GM18861 (cell line): ENCODE results near the gene NAV2.

Source experiments
- ATAC-seq: cut with Tn5 transposase; IDR thresholded peaks from one replicate; pipeline ENCODE4 v1.9.1; 2021; ENCODE audit not compliant: unreplicated experiment

NAV2 gene

DNA sequence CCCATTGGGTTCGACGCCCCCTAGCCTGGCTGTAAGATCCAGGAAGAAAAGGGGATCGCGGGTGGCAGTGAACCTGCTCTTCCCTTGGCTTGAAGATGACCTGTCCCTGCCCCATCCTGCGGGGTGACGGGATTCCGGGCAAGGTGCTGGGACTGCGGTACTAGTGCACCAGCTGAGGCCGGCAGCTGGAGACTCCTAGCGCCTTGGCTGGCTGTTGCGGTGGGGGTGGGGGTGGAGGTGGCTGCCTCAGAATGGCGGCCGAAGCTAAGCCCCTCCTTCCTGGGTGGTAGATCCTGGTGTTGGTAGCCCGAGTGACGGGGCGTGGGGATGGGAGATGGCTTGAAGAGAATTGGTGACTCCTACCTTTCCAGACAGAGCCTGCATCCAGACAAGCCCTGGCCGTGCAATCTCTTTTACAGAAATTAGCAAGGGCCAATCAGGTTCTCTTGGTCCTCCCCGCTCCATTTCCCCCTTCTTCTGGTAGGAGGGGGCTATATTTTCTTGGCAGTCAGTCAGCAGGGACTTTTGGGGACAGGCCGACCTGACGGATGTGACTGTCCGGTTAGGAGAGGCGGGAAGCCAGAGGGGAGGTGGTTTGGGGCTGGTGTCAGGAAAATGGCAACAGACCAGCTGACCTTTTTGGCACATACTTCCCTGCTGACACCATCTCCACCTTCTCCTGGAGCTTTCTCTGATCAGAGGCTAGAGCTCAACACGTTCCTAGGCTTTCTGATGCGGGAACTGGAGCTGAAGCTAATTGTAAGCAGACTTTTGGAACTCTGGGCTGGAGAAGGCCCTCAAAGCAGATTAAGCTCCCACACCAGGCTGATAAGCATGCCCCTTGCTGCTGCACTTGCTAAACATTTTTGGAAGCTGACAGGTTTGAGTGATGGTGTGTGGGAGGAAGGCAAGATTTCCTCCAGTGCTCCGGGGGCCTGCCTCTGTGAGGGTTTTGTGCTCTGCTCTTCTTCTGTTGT is 2.0 kb downstream of the NAV2 start:
- no peak for ATAC-seq

DNA sequence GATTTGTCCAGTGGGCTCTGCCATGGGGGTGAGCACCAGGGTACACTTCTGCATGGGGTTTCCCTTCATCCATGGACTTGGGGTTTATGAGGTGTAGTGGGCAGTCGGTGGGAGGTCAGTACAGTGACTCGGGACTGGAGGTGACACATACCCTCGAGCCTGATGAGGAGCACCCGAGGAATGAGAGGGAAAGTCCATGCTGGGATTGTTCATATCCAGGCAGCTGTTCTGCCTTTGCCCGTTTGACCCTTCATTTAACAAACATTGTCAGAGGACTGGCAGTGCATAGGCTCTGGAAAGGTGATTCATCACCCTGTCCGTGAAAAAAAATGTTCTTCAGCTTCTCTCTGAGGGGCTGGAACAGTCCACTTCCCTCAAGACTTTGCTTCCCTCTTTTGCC is 2.7 kb downstream of the NAV2 start:
- ATAC-seq = no peak

DNA sequence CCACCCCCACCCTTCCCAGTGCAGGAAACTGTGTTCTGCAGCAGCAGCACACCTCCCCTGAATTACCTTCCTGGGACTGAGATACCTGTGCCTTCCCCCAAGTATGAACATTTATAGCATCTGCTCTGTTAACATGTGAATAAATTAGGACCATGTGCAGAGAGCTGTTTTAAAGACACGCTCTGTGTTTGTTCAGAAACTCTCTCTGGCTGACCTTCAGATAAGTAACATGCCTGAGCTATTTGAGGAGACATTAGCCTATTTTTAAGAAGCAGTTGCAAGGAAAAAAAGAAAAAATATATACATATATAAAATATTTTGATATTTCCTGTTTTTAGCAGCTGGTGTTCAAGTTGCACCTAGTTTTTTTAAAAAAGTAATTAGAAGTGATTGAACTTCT is 5.4 kb downstream of the NAV2 start:
- ATAC-seq = no peak

DNA sequence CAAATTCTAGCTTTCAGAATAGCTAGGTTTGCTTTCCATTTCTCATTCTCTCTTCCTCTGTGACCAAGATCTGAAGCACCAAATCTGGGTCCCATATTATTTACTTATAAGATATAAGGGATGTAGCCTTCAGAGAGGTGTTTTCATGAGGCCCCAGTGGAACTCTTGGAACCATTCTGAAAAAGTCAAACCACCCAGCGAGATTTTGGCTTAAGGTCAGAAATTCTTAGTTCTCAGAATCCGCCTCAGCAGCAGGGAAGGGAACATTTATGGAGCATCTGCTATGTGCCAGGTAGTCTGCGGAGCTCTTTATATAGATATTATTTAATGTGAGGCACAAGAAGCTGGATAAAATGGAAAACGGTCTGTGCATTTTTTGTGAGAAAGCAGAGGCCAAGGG is 6.3 kb downstream of the NAV2 start:
- no peak for ATAC-seq

DNA sequence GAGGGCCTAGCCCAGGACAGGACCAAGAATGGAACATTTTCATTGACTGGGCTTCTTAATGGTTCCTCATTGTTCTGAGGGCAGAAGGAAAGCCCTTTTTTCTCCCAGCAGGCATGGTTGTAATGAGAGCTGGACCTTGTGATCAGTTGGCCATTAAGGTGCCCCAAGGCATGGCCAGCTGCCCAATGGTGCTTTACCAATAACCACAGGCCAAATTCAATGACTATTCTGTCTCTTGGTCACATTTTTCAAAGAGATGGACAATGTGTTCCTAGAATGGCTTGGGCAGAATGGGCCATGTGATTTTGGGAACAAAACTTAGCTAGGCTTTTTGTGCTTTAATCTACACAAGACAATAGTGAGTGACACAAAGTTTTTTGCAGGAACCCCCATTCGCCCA is 7.3 kb downstream of the NAV2 start:
- no peak for ATAC-seq

DNA sequence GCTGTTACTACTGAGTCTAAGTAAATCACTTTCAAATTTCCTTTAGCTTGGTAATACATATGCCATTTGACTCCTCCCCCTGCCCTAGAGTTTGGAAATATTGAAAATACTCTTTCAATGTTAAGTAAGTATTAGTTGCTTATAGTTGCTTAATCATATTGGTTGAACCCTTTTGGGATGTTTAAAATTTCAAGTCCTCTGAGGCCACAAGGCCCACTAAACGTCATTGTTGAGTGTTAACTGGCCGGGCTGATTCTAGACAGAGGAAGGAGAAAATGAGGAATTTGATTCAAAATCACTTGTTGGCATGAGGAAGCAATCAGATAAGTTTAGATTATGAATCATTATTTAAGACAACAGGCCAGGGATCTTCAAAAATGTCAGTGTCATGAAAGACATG is 8.5 kb downstream of the NAV2 start:
- ATAC-seq = no peak

DNA sequence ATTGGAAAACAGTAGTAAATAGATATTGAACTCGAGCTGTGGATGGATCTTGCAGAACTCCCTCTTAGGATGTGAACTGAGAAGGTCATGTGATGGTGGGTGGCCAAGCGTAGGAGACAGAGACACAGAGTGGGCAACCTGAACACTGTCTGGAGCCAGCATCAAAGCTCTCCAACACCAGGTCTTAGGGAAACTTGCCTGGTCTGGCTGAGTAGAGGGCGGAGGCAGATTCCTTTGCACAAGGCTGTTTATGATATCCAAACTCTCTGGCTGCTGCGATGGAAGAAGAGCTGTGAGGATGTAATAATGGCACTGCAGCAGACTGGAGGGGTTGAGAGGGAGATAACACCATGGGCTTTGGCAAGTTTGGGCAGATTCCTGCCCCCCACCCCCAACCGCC is 10.1 kb downstream of the NAV2 start:
- ATAC-seq = no peak

DNA sequence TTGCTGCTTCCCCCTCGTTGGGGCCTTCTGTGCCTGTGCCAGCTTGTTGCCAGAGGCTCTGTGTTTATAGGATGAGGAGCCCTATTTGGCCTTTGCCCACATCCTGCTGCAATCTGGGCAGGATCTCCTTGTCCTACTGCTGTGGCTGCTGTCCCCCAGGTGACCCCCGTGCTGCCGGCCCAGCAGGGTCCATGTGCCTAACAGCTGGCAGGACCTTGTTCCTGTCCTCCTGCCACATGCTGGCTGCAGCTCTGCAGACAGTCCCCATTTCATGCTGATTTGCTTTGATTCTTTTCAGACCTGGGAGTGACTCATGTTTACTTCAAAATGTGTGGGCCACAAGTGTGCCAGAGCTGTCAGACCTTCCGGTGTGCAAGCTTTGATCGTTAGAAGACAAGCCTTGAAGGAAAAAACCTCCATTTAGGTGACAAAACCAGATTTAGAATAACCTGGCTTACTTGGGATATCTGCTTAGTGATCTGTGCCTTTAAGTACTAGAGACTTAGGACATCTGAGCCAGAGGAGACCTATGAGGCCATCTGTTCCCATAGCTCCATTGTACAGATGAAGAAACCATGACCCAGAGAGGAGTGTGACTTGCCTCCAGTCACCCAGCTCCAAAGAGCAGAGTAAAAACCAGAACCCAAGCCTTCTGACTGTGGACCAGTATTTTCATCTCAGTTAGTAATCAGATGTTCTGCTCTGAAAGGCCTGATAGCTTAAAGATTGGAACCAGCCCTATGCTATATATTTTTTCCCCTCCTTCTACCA is 11.1 kb downstream of the NAV2 start:
- ATAC-seq = no peak

DNA sequence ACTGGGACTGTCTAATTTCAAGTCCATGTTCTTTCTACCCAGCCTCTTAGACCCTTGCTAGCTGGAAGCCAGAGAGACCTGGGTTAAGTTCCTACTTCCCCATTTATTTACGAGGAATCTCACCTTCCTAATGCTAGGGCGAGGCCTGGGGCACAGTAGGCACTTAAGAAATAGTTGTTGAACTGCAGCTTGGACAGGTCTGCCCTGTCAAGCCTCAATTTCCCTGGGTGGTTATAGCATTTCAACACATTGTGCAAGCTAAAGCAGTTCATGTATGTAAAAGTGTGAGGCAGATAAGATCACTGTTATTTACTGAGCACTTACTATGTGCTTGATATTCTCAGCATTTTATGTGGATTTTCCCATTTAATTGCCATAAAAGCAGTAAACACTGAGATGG is 12.1 kb downstream of the NAV2 start:
- no peak for ATAC-seq

DNA sequence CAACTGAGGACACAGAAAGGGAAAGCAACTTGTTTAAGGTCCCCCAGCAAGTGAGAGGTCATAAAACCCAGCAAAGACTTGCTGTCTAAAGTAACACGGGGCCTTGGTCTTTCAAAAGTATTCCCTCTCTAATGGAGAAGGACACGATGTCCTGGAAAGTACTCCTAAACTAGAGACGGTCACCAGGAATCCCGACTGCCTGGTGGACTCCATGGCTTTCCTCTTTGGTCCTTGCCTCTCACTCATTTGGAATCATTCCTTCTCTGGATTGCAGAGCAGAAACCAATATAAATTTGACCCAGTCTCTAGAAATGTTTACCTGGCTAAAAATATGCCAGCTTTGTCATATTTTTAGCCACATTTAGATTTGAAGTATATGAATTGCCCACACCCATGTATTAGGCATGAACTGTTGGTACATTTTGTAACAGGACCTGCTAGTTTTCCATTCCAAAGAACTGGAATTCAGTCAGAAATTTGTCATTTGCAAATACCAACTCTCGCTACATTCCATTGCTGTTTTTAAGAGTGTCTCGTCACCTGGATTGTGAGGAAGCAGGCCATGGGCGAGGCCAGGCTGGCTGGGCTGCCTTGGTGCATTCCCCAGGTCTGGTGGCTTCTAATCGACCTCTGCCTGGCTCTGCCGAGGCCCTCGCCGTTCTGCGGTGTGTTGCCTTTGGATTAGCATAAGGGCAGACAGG is 12.9 kb downstream of the NAV2 start:
- no peak for ATAC-seq

DNA sequence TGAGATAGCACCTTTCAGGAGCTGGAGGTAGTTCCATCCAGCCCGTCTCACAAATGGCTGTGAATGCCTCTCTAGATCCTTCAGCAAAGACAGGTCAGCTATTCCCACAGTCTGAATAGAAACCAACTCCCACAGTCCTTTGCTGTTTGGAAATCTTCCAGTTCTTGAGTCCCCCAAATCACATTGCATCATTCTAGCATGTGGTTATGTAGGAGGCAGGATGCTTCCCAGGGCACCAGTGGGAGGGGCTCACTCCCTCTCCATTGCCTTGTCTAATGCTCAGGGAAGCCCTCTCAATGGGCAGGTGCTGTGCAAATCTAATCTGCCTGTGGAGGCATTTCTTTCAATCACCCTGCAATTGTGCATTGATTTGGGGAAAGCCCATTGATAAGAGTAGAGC is 14.6 kb downstream of the NAV2 start:
- ATAC-seq = no peak

DNA sequence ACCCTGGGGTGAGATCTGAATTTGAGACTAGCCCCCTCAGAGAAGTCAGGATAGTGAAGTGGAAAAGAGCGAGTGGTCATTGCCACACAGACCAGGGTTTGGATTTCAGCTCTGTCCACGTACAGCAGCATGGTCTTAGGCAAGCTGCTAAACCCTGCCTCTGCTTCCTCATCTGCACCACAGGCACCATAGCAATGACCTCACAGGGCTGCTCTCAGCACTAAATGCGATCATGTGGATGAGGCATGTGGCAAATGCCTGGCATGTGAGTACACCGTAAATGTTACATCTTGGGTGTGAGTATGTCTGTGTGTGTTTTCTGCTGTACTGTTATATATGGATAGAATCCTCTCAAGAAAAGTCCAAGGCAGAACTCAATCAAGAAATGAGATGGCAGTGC is 15.8 kb downstream of the NAV2 start:
- ATAC-seq = no peak

DNA sequence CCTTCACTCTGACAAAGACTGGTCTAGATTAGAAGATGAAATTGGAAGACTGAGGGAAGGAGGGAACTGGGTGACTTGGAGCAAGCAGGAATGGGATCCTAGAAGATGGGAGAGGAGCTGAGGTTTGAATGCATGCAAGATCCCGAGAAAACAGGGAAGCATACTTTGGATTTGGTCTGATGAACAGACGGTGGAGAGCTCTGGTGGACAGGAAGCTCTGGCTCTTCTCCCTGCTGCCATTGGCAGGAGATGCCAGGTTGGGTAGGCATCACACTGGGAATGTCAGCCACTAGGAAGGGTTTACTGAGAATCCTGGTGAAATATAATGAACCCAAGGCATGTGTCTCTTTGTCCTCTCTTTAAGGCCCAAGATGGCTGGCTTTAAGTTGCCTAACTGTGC is 16.5 kb downstream of the NAV2 start:
- no peak for ATAC-seq

DNA sequence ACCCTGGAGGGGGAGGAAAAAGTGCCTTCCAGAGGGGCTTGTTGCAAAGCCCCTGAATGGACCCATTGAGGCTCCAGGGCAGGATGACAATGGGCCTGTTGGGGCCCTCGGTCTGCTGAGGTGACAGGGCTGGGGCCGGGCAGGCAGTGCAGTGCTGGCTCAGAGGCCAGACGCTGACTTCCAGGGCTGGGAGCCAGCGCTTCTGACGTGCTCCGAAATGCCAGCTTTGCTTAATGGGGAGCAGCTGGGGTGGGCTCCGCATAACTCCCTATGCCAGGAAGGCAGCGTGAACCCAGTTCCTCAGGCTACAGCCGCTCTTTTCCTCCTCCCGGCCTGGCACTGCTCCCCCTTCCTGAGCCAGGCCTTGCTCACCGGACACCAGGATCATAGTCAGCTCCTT is 17.7 kb downstream of the NAV2 start:
- no peak for ATAC-seq

DNA sequence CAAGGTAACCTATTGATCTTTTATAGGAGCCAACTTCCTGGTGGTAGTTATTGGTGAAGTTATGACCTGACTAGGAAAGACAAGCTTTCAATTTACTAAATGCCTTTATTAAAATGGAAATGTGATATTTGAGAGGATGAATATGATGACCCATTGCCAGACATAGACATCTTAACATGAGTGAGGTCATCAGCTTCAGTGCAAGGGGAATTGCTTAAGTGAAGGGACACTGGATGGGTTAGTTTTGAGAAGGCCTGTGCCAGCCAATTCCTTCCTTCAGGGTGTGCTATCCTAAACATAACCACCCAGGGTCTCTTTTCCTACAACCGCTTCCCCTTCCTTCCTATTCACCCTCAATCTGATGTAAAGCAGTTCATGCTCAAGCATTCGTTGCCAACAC is 21.5 kb downstream of the NAV2 start:
- ATAC-seq = no peak

DNA sequence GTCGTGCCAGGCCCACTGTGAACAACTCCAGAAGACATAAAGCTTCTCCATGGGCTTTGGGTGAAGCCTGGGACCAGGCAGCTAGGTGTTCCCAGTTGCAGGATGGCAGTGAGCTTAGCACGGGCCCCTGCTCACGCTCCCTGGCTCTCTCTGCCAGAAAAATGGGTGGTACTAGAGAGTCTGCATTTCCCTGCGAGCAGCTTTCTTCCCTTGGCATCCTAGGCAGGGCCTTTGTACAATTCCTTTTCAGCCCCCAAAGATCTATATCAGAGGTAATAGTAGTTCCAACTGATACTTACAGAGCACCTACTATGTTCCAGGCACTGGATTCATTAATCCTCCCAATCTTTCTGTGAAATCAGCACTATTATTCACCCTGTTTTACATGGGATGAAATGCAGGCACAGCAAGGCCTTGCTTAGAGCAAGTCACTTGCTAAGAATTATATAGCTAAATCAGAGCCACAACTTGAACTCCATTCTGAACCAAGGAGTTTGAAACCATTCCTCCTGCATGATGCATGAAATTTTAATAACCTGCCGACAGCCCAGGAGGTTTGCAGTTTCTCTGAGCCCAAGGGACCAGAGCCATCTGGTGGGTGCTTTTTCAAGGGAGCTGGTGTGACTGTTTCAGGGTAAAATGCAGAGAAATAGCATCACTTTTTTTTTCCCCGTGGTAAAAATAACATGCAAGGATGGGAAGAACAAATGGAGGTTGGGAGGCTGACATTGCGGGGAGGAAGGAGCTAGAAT is 22.7 kb downstream of the NAV2 start:
- ATAC-seq = no peak

DNA sequence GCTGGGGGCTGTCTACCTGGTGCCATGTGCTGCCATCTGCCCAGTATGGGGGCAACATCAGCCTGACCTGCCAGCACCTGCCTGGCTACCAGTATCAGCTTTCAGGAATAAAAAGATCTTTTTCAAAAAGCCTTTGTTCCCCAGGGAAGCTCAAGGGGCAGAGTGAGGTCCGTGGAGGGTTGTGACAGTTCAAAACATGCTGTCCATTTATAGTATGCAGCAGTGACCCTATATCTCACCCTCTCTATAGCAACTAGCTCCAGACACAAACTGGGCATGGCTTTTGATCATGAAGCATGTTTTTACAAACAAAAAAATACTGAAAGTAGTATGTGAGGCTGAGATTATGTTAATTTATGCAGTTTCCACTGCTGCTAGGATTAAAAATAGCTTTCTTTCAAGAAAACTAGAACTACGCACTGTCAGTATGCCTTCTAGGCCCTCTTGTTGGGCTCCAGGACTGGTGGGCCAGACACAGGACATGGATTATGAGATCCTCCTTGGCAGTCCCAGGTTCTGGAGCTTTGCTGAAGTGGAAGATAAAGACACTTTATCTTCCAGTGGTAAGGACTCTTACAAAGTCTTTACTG is 23.4 kb downstream of the NAV2 start:
- no peak for ATAC-seq

DNA sequence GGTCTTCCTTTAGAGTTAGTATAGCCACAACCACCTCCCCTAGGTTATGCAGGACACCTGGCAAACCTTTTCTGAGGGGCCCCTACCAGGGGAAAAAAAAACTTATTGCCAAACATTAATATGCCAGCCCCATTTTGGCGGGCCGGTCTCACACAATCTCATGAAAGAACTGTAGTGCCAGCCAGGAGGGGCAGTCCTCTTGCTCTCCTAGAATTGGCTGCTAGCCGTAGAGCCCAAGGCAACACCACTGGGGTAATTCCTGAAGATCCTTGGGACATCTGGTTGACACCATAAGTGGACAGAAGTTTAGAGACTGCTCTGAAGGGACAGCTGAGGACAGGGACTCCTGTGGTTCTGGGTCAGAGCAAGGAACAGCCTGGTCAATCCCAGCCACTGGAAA is 24.2 kb downstream of the NAV2 start:
- no peak for ATAC-seq

DNA sequence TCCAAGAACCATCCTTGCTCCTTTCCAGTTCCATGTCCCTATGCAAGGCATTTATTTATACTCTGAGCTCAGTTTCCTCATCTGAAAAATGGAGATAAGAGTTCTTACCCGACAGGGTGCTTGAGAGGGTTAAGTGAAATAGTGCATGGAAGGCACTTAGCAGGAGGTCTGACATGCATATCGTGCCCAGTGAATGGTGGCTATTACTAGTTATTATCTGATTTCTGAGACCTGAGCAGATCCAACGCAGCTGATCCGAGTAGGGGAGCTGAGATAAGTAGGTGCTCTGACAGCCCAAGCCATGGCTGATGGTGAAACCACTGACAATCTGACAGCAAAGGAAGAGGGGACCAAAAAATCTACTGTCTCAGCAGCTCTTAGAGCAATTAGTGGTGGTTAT is 24.9 kb downstream of the NAV2 start:
- ATAC-seq = no peak

DNA sequence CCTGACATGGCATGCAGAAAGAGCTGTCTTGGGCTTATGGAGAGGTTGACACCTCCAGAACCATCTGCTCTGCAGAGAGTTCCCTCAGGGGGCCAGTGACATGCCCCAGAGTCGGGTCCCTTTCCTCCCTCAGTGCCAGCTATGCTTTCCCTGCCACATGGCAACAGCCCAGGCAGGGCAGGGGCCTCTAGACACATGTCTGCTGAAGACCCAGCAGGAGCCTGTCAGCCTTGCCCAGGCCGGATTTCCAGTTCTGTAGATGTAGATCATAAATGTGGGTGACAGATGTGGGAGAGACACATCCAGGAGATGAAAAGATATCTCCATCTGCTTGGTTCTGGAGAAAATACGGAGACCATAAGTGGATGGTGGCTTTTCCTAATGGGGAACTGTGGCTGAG is 25.5 kb downstream of the NAV2 start:
- ATAC-seq = no peak

DNA sequence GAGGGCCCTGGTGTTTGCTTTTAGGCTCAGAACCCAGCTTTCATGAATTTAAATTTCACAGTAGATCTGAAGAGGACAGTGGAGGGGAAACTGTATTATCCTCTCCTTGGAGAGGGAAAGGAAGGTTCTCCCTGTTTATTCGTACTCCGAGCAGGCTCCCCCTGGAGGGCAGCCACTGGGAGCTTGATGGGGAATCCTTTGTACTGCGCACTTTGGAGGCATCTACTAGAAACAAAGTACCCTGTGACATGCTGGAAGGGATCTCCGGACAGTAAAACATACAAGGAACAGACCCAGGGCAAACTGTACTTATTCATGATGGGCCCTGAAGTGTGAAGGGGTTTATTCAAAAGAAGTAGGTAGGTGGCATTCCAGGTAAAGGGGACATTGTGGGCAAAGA is 27.2 kb downstream of the NAV2 start:
- no peak for ATAC-seq
